Neural crest cell (in vitro differentiated cells): ENCODE results near the gene NUDC. TPM values are rescaled to one million over a fixed set of nuclear protein-coding genes. Genes with fewer than 3 reads are reported as not detected.
"Not testable (repeated sequence)": the region's sequence is repeated elsewhere in the genome, so short reads cannot be mapped to it uniquely, and the experiment has no call there.

Source experiments
- DNase-seq: peaks from one replicate; pipeline ENCODE4 v3.0.0; 2021; ENCODE audit warnings: low read depth, mixed read lengths, low spot score
- H3K27ac Mint-ChIP-seq: one replicate; pipeline ENCODE4 v1.8.0; 2021; ENCODE audit warnings: mild to moderate bottlenecking, mixed read lengths; ENCODE audit not compliant: unreplicated experiment
- H3K27me3 Mint-ChIP-seq: 2 replicates; pipeline ENCODE4 v1.8.0; 2021; ENCODE audit warnings: low read depth, mild to moderate bottlenecking, mixed read lengths
- H3K36me3 Mint-ChIP-seq: 2 replicates; pipeline ENCODE4 v1.8.0; 2021; ENCODE audit warnings: low read depth, mild to moderate bottlenecking, mixed read lengths
- H3K4me1 Mint-ChIP-seq: 2 replicates; pipeline ENCODE4 v1.8.0; 2021; ENCODE audit warnings: mixed read lengths
- H3K4me3 Mint-ChIP-seq: one replicate; pipeline ENCODE4 v1.8.0; 2021; ENCODE audit warnings: mild to moderate bottlenecking, mixed read lengths
- H3K9me3 Mint-ChIP-seq: 2 replicates; pipeline ENCODE4 v1.8.0; 2021; ENCODE audit warnings: mixed read lengths
- total RNA-seq: library from RNA; stranded (reverse); gene quantifications from 2 replicates; pipeline ENCODE4 v1.2.1, GENCODE V29; 2021
- TF ChIP-seq, protein P1 (sequence below): fragments of 200-600 bp; sonication (generic); conservative IDR thresholded peaks from 2 replicates; pipeline ENCODE4 v1.5.0; 2021; ENCODE audit warnings: antibody characterized with exemption, mild to moderate bottlenecking

The NUDC gene
- total RNA-seq, 1 donor from 2014 or later: 96.1 TPM

- Mint-ChIP-seq H3K9me3 (no peaks in the 10 kb centered on the region), H3K27ac (no peak overlapping the region), H3K4me1 (no peaks in the 10 kb centered on the region), H3K27me3 (peaks cover 37% of the 10 kb centered on the region), H3K36me3 (no peaks in the 10 kb centered on the region), H3K4me3 (no peak overlapping the region)
- no peak for DNase-seq
- TF ChIP-seq, protein P1, sequence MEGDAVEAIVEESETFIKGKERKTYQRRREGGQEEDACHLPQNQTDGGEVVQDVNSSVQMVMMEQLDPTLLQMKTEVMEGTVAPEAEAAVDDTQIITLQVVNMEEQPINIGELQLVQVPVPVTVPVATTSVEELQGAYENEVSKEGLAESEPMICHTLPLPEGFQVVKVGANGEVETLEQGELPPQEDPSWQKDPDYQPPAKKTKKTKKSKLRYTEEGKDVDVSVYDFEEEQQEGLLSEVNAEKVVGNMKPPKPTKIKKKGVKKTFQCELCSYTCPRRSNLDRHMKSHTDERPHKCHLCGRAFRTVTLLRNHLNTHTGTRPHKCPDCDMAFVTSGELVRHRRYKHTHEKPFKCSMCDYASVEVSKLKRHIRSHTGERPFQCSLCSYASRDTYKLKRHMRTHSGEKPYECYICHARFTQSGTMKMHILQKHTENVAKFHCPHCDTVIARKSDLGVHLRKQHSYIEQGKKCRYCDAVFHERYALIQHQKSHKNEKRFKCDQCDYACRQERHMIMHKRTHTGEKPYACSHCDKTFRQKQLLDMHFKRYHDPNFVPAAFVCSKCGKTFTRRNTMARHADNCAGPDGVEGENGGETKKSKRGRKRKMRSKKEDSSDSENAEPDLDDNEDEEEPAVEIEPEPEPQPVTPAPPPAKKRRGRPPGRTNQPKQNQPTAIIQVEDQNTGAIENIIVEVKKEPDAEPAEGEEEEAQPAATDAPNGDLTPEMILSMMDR: no peak
Measured at GRCh38 chr1:26983863-26984262, 62.3 kb downstream of the NUDC start.

DNA sequence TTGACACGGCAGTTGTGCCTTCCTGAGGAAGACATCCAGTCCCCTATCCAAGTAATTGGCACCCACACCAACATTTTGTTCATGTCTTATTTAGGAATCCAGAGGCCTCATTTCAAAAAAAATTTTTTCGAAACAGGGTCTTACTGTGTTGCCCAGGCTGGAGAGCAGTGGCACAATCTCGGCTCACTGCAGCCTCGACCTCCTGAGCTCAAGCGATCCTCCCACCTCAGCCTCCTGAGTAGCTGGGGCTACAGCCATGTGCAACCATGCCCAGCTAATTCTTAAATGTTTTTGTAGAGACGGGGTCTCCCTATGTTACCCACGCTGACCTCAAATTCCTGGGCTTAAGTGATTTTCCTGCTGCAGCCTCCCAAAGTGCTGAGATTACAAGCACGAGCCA is 62.7 kb downstream of the NUDC start:
- peaks cover 37% of the 10 kb centered on the region for H3K27me3 Mint-ChIP-seq
- TF ChIP-seq, protein P1: no peak
- no peaks in the 10 kb centered on the region for H3K4me1 Mint-ChIP-seq
- DNase-seq: no peak
- H3K27ac Mint-ChIP-seq: no peak overlapping the region
- no peaks in the 10 kb centered on the region for H3K36me3 Mint-ChIP-seq
- no peak overlapping the region for H3K4me3 Mint-ChIP-seq
- H3K9me3 Mint-ChIP-seq: no peaks in the 10 kb centered on the region

GRCh38 chr1:26986658-26987057 is 65.1 kb downstream of the NUDC start:
- no peaks in the 10 kb centered on the region for H3K9me3 Mint-ChIP-seq
- H3K4me1 Mint-ChIP-seq: peaks cover 6% of the 10 kb centered on the region
- peaks cover 59% of the 10 kb centered on the region for H3K27me3 Mint-ChIP-seq
- no peak for DNase-seq
- no peak overlapping the region for H3K27ac Mint-ChIP-seq
- TF ChIP-seq, protein P1: no peak
- no peaks in the 10 kb centered on the region for H3K36me3 Mint-ChIP-seq
- no peak overlapping the region for H3K4me3 Mint-ChIP-seq

- H3K9me3 Mint-ChIP-seq, H3K4me3 Mint-ChIP-seq, DNase-seq, H3K27ac Mint-ChIP-seq, H3K36me3 Mint-ChIP-seq: not testable (repeated sequence)
- Mint-ChIP-seq H3K4me1 (peaks cover 15% of the 10 kb centered on the region), H3K27me3 (peaks cover 61% of the 10 kb centered on the region)
Measured at GRCh38 chr1:26989403-26990109, 68.0 kb downstream of the NUDC start.

DNA sequence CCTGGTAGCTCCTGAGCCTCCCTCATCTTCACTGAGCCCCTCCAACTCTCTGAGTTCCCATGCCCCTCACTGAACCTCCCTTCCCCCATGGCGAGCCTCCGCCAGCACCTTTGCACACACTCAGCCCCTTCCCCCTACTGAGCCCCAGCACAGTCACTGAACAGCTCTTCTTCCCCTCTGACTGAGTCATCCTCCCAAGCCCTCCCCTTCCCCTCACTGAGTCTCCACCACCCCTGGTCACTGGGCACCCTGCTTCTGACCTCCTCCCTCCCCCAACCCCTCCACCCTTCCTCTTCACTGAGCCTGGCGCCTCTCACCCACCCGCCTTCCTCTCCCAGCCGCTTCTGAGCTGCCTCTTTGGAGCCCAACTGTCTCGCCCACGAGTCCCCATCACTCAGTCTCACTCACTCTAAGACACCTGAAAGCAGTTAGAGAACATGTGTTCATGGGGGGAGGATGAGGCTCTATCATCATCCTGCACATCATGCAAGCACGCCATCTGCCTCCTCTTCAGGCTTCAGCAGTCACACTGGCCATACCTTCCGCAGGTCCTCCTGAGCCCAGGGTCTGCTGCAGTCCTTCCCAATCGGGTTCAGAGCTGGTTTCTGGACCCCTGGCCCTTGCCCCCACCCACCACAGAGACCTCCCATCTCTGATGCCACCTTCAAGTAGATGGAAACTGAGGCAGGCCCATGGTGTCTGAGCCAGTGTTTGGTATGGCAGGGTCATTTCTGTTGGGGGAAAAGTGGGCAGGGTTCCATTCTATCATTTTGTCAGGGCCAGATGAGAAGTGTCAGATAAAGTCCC is 70.0 kb downstream of the NUDC start:
- H3K9me3 Mint-ChIP-seq: no peaks in the 10 kb centered on the region
- H3K27ac Mint-ChIP-seq: no peak overlapping the region
- peak overlapping the region; percentile 78 for H3K4me3 Mint-ChIP-seq

More for the DNA sequence above, 70.0 kb downstream of the NUDC start:
- Mint-ChIP-seq H3K4me1 (peaks cover 22% of the 10 kb centered on the region), H3K27me3 (peaks cover 65% of the 10 kb centered on the region), H3K36me3 (no peaks in the 10 kb centered on the region)
- DNase-seq: no peak
- TF ChIP-seq, protein P1: no peak
